Kasumi-1 (cell line): Measurements from ENCODE around the gene LGALS3BP.
"Not testable (repeated sequence)": the region's sequence is repeated elsewhere in the genome, so short reads cannot be mapped to it uniquely, and the experiment has no call there.

Source experiments
- DNase-seq, 2 experiments: peaks; one replicate each; lab custom pipeline; 2025; lab: John Stamatoyannopoulos, UW

LGALS3BP gene

GRCh38 chr17:78962984-78963348, 16.8 kb downstream of the LGALS3BP start:
- DNase-seq = not testable (repeated sequence)

GRCh38 chr17:78962345-78962983, 17.3 kb downstream of the LGALS3BP start:
- no peak for DNase-seq

GRCh38 chr17:78961571-78961970, 18.2 kb downstream of the LGALS3BP start:
- no peak for DNase-seq

- DNase-seq = no peak
Measured at GRCh38 chr17:78960928-78961327, 18.8 kb downstream of the LGALS3BP start.

- no peak for DNase-seq
Measured at GRCh38 chr17:78959803-78960202, 19.9 kb downstream of the LGALS3BP start.

GRCh38 chr17:78958641-78959127, 21.0 kb downstream of the LGALS3BP start:
- DNase-seq = no peak

- no peak for DNase-seq
Measured at GRCh38 chr17:78957128-78957527, 22.6 kb downstream of the LGALS3BP start.

GRCh38 chr17:78956254-78956653, 23.5 kb downstream of the LGALS3BP start:
- no peak for DNase-seq

GRCh38 chr17:78954684-78955083, 25.0 kb downstream of the LGALS3BP start:
- no peak for DNase-seq

GRCh38 chr17:78953356-78954350, 26.1 kb downstream of the LGALS3BP start:
- DNase-seq = no peak

GRCh38 chr17:78952706-78953105, 27.0 kb downstream of the LGALS3BP start:
- no peak for DNase-seq

GRCh38 chr17:78951967-78952551, 27.7 kb downstream of the LGALS3BP start:
- DNase-seq = no peak

GRCh38 chr17:78950870-78951269, 28.9 kb downstream of the LGALS3BP start:
- no peak for DNase-seq

- no peak for DNase-seq
Measured at GRCh38 chr17:78947235-78948149, 32.2 kb downstream of the LGALS3BP start.

- no peak for DNase-seq
Measured at GRCh38 chr17:78946631-78947030, 33.1 kb downstream of the LGALS3BP start.

- no peak for DNase-seq
Measured at GRCh38 chr17:78946131-78946530, 33.6 kb downstream of the LGALS3BP start.

- not testable (repeated sequence) for DNase-seq
Measured at GRCh38 chr17:78945455-78945854, 34.3 kb downstream of the LGALS3BP start.

- DNase-seq = no peak
Measured at GRCh38 chr17:78944956-78945355, 34.8 kb downstream of the LGALS3BP start.

- DNase-seq = no peak
Measured at GRCh38 chr17:78944026-78944425, 35.7 kb downstream of the LGALS3BP start.

- DNase-seq = no peak
Measured at GRCh38 chr17:78940708-78941107, 39.0 kb downstream of the LGALS3BP start.

- no peak for DNase-seq
Measured at GRCh38 chr17:78940258-78940657, 39.5 kb downstream of the LGALS3BP start.

- no peak for DNase-seq
Measured at GRCh38 chr17:78939615-78940014, 40.1 kb downstream of the LGALS3BP start.
